Right hindlimb (tissue), 1 donor: ENCODE data around the gene MRAP.

Experiments
- DNase-seq: peaks from one replicate; pipeline ENCODE4 v3.0.0-alpha.2; 2018

MRAP gene

GRCh38 chr21:32350211-32350980, 51.7 kb downstream of the MRAP start:
- DNase-seq = no peak

- DNase-seq = no peak
Observed at GRCh38 chr21:32350981-32351380, 52.3 kb downstream of the MRAP start.

GRCh38 chr21:32351428-32351827, 52.8 kb downstream of the MRAP start:
- no peak for DNase-seq

GRCh38 chr21:32352526-32352925, 53.9 kb downstream of the MRAP start:
- DNase-seq = no peak

GRCh38 chr21:32353002-32353711, 54.5 kb downstream of the MRAP start:
- DNase-seq = no peak

GRCh38 chr21:32356874-32357395, 58.3 kb downstream of the MRAP start:
- no peak for DNase-seq

GRCh38 chr21:32359719-32360260, 61.1 kb downstream of the MRAP start:
- no peak for DNase-seq

- DNase-seq = no peak
Observed at GRCh38 chr21:32360401-32360975, 61.8 kb downstream of the MRAP start.
